Measurements from ENCODE around the gene FTSJ1.

GRCh38 chrX:48520976-48521352 lies 45.0 kb downstream of the FTSJ1 start:
- TF ChIP-seq CTCF (IDR thresholded peaks at IDR 0.05) (no peak), EZH2 (IDR thresholded peaks at IDR 0.05; ENCODE audit: borderline replicate concordance, insufficient read depth, low read depth, low read length, poor library complexity, severe bottlenecking) (no peak)

All from B cell (primary cell).